Body of pancreas (tissue), 4 donors: ENCODE results near the gene CSNK1E. TPM values are rescaled to one million over a fixed set of nuclear protein-coding genes. Genes with fewer than 3 reads are reported as not detected.

ENCODE experiments used
- ATAC-seq: fragments of 150-250 bp; one replicate; pipeline ENCODE4 v1.9.1; 2016
- DNase-seq, 4 donors: peaks; one replicate each; pipeline ENCODE4 v3.0.0-alpha.2; 2019
- H3K27ac ChIP-seq, 4 donors: fragments of 200-600 bp; sonication (generic); 1 replicate in 3 of 4; 2 replicates in 1 of 4; pipeline versions ENCODE4 v1.5.1 to v1.6.1; 2016 to 2019; ENCODE audit warnings: mild to moderate bottlenecking in 1 of 4, mixed read lengths in 1 of 4, moderate library complexity in 1 of 4
- H3K27me3 ChIP-seq, 2 donors: fragments of 200-600 bp; sonication (generic); one replicate each; pipeline ENCODE4 v1.6.0; 2016; ENCODE audit warnings: mild to moderate bottlenecking in 1 of 2
- H3K36me3 ChIP-seq, 2 donors: fragments of 200-600 bp; sonication (generic); replicated peaks in 1 of 2; 2 replicates each; pipeline ENCODE4 v1.5.1; 2016; ENCODE audit warnings: low read depth in 2 of 2; ENCODE audit not compliant: insufficient read depth in 1 of 2
- H3K4me1 ChIP-seq: fragments of 200-600 bp; sonication (generic); one replicate; pipeline ENCODE4 v1.6.0; 2016
- H3K4me3 ChIP-seq, 2 donors: fragments of 200-600 bp; sonication (generic); 1 replicate in 1 of 2; 2 replicates in 1 of 2; pipeline ENCODE4 v1.5.1; 2016 to 2019
- H3K9me3 ChIP-seq, 3 donors: fragments of 200-600 bp; sonication (generic); 1 replicate in 2 of 3; 2 replicates in 1 of 3; pipeline ENCODE4 v1.5.1; 2016
- CTCF ChIP-seq, 7 experiments: fragments of 450-650 bp in 4 of 7; fragments of 200-600 bp in 3 of 7; sonication (generic) in 3 of 7; IDR thresholded peaks; one replicate each; pipeline ENCODE4 v1.5.1; 2016 to 2019; ENCODE audit warnings: antibody characterized with exemption in 7 of 7
- POLR2A ChIP-seq, 3 donors: fragments of 450-650 bp; IDR thresholded peaks; one replicate each; pipeline ENCODE4 v1.6.1; 2016; ENCODE audit warnings: antibody characterized with exemption in 3 of 3, mild to moderate bottlenecking in 2 of 3
- WGBS, 2 donors: methylation state at CpG; one replicate each; pipeline ENCODE4 v1.1.5; 2017; 5-methylcytosine and 5-hydroxymethylcytosine counted together
- intact Hi-C: fragments of 100-400 bp; cut with DNase I; formaldehyde crosslinking; loops from one replicate; pipeline ENCODE4 v1.15.1; 2023
- total RNA-seq, 2 donors: library from RNA; depleted of rRNA; stranded (reverse); fragments of >200 nt; gene quantifications; one replicate each; pipeline ENCODE4 v1.1.0, GENCODE V29; 2016

CSNK1E gene
- total RNA-seq, 2 donors from 2014 or later: 63.3 to 172 TPM

- 74 to 80% methylated on average over 2 to 4 of the region's 4 CpGs for WGBS, 2 donors
- no peak overlapping the region for H3K4me3 ChIP-seq
- ATAC-seq: no peak
- H3K9me3 ChIP-seq: no peaks in the 10 kb centered on the region
- TF ChIP-seq CTCF (IDR thresholded peaks at IDR 0.05): no peak
- no peak for TF ChIP-seq POLR2A (IDR thresholded peaks at IDR 0.05)
- DNase-seq: no peak
- H3K4me1 ChIP-seq: peaks cover 13% of the 10 kb centered on the region
- intact Hi-C loops: no loop called here
- H3K27me3 ChIP-seq: no peaks in the 10 kb centered on the region
- H3K36me3 ChIP-seq: peaks cover 7 to 53% of the 10 kb centered on the region in 2 donors
- H3K27ac ChIP-seq: no peak overlapping the region
These were observed 20.9 kb downstream of the CSNK1E start for GRCh38 chr22:38296372-38296771.

GRCh38 chr22:38295863-38296262 lies 21.4 kb downstream of the CSNK1E start:
- no peak for DNase-seq
- Histone ChIP-seq H3K27me3 (no peaks in the 10 kb centered on the region), H3K27ac (no peak overlapping the region), H3K36me3 (peaks cover 7 to 51% of the 10 kb centered on the region in 2 donors), H3K4me3 (no peak overlapping the region), H3K9me3 (no peaks in the 10 kb centered on the region), H3K4me1 (peaks cover 13% of the 10 kb centered on the region)
- WGBS, 2 donors: 81 to 88% methylated on average over 4 to 9 of the region's 9 CpGs
- intact Hi-C loops: no loop called here
- no peak for ATAC-seq
- no peak for TF ChIP-seq CTCF (IDR thresholded peaks at IDR 0.05)
- no peak for TF ChIP-seq POLR2A (IDR thresholded peaks at IDR 0.05)

GRCh38 chr22:38295339-38295738 lies 21.9 kb downstream of the CSNK1E start:
- ATAC-seq (no peak), DNase-seq (no peak)
- peaks cover 7 to 47% of the 10 kb centered on the region in 2 donors for H3K36me3 ChIP-seq
- peaks cover 13% of the 10 kb centered on the region for H3K4me1 ChIP-seq
- no peaks in the 10 kb centered on the region for H3K9me3 ChIP-seq
- H3K27ac ChIP-seq: no peak overlapping the region
- 85 to 96% methylated on average over 2 to 4 of the region's 6 CpGs for WGBS, 2 donors
- intact Hi-C loops: no loop called here
- TF ChIP-seq POLR2A (IDR thresholded peaks at IDR 0.05) (no peak), CTCF (IDR thresholded peaks at IDR 0.05) (no peak)
- no peaks in the 10 kb centered on the region for H3K27me3 ChIP-seq
- no peak overlapping the region for H3K4me3 ChIP-seq

GRCh38 chr22:38294193-38294592 lies 23.0 kb downstream of the CSNK1E start:
- DNase-seq: no peak
- 92 to 94% methylated on average over 17 of the region's 26 CpGs for WGBS, 2 donors
- no peaks in the 10 kb centered on the region for H3K9me3 ChIP-seq
- no peak for TF ChIP-seq CTCF (IDR thresholded peaks at IDR 0.05)
- TF ChIP-seq POLR2A (IDR thresholded peaks at IDR 0.05): no peak
- H3K27me3 ChIP-seq: no peaks in the 10 kb centered on the region
- no peak overlapping the region for H3K27ac ChIP-seq
- no peak overlapping the region for H3K4me3 ChIP-seq
- peaks cover 5% of the 10 kb centered on the region for H3K4me1 ChIP-seq
- ATAC-seq: no peak
- peaks cover 7 to 41% of the 10 kb centered on the region in 2 donors for H3K36me3 ChIP-seq
- intact Hi-C loops: no loop called here

- peak; percentile 19 for ATAC-seq
- H3K27ac ChIP-seq: no peak overlapping the region
- intact Hi-C loops: no loop called here
These were observed 24.5 kb downstream of the CSNK1E start for GRCh38 chr22:38292694-38293093.

More at GRCh38 chr22:38292694-38293093, 24.5 kb downstream of the CSNK1E start:
- H3K36me3 ChIP-seq: peaks cover 0 to 26% of the 10 kb centered on the region in 2 donors
- TF ChIP-seq CTCF (IDR thresholded peaks at IDR 0.05): no peak
- TF ChIP-seq POLR2A (IDR thresholded peaks at IDR 0.05): no peak
- H3K27me3 ChIP-seq: no peaks in the 10 kb centered on the region
- H3K4me1 ChIP-seq: no peaks in the 10 kb centered on the region
- no peak for DNase-seq
- H3K9me3 ChIP-seq: no peaks in the 10 kb centered on the region
- H3K4me3 ChIP-seq: no peak overlapping the region
- 81 to 95% methylated on average over 9 of the region's 9 CpGs for WGBS, 2 donors
